EH (cell line): Measurements from ENCODE around the gene NCF4.

Experiments
- DNase-seq: peaks from one replicate; pipeline ENCODE4 v3.0.0-alpha.2; 2015; ENCODE audit warnings: low read depth

The NCF4 gene

GRCh38 chr22:36838119-36839030 is 22.4 kb upstream of the NCF4 start:
- DNase-seq = no peak

- peak; percentile 18 for DNase-seq
Measured at GRCh38 chr22:36839356-36840073, 21.3 kb upstream of the NCF4 start.

GRCh38 chr22:36840106-36840505 is 20.7 kb upstream of the NCF4 start:
- DNase-seq = no peak

- DNase-seq = no peak
Measured at GRCh38 chr22:36846271-36846670, 14.5 kb upstream of the NCF4 start.

- no peak for DNase-seq
Measured at GRCh38 chr22:36846949-36847348, 13.9 kb upstream of the NCF4 start.

GRCh38 chr22:36850056-36850455 is 10.8 kb upstream of the NCF4 start:
- no peak for DNase-seq

- DNase-seq = no peak
Measured at GRCh38 chr22:36850682-36851081, 10.1 kb upstream of the NCF4 start.

GRCh38 chr22:36852056-36852973 is 8.5 kb upstream of the NCF4 start:
- DNase-seq = no peak

GRCh38 chr22:36853407-36854099 is 7.3 kb upstream of the NCF4 start:
- peak; percentile 51 for DNase-seq

GRCh38 chr22:36855478-36855877 is 5.3 kb upstream of the NCF4 start:
- DNase-seq = no peak

- DNase-seq = peak; percentile 81
Measured at GRCh38 chr22:36856121-36856791, 4.5 kb upstream of the NCF4 start.

GRCh38 chr22:36856792-36857135 is 4.0 kb upstream of the NCF4 start:
- DNase-seq = no peak

GRCh38 chr22:36858156-36858555 is 2.6 kb upstream of the NCF4 start:
- no peak for DNase-seq

- no peak for DNase-seq
Measured at GRCh38 chr22:36858966-36859365, 1.8 kb upstream of the NCF4 start.

GRCh38 chr22:36860017-36860416 is 789 bp upstream of the NCF4 start:
- no peak for DNase-seq

GRCh38 chr22:36860438-36860820 is 377 bp upstream of the NCF4 start:
- no peak for DNase-seq

GRCh38 chr22:36862251-36863242 is 1.7 kb downstream of the NCF4 start:
- no peak for DNase-seq

GRCh38 chr22:36863281-36863680 is 2.5 kb downstream of the NCF4 start:
- DNase-seq = no peak

GRCh38 chr22:36863979-36864378 is 3.2 kb downstream of the NCF4 start:
- no peak for DNase-seq
